Renal pelvis (tissue), 12 donors: ENCODE results near the gene ANKEF1. TPM values are rescaled to one million over a fixed set of nuclear protein-coding genes. Genes with fewer than 3 reads are reported as not detected.

Experiments used
- DNase-seq: peaks from one replicate; pipeline ENCODE4 v3.0.0-alpha.2; 2013
- long read RNA-seq, 16 experiments: transcript quantifications; one replicate each; lab custom pipeline, GENCODE V29; 2026
- polyA plus RNA-seq, 3 donors: library from polyadenylated mRNA; unstranded; fragments of 120-200 nt; gene quantifications; one replicate each; pipeline ENCODE4 v1.2.1, GENCODE V29; 2013; ENCODE audit not compliant: insufficient read length in 3 of 3

The ANKEF1 gene
- polyA plus RNA-seq, result 1 to 10 TPM; 8.1 to 9.8 (median 8.6) TPM
- long read RNA-seq, donor 1, full-length matches to known transcripts, result 1 of 1 reads
- long read RNA-seq, donor 1, partial matches to known transcripts, result 0 of 1 reads
- long read RNA-seq, donor 1, other reads (novel, unspliced or antisense), result 0 of 1 reads
- long read RNA-seq, donor 2, full-length matches to known transcripts, result 3 of 3 reads
- long read RNA-seq, donor 2, partial matches to known transcripts, result 0 of 3 reads
- long read RNA-seq, donor 2, other reads (novel, unspliced or antisense), result 0 of 3 reads
- long read RNA-seq, donor 3, full-length matches to known transcripts, result 2 of 2 reads
- long read RNA-seq, donor 3, partial matches to known transcripts, result 0 of 2 reads
- long read RNA-seq, donor 3, other reads (novel, unspliced or antisense), result 0 of 2 reads
- long read RNA-seq, donor 4, result 0 reads
- long read RNA-seq, donor 5, result 0 reads
- long read RNA-seq, donor 6, full-length matches to known transcripts, result 1 of 1 reads
- long read RNA-seq, donor 6, partial matches to known transcripts, result 0 of 1 reads
- long read RNA-seq, donor 6, other reads (novel, unspliced or antisense), result 0 of 1 reads
- long read RNA-seq, donor 7, full-length matches to known transcripts, result 2 of 2 reads
- long read RNA-seq, donor 7, partial matches to known transcripts, result 0 of 2 reads
- long read RNA-seq, donor 7, other reads (novel, unspliced or antisense), result 0 of 2 reads
- long read RNA-seq, donor 8, full-length matches to known transcripts, result 1 of 1 reads
- long read RNA-seq, donor 8, partial matches to known transcripts, result 0 of 1 reads
- long read RNA-seq, donor 8, other reads (novel, unspliced or antisense), result 0 of 1 reads
- long read RNA-seq, donor 9, full-length matches to known transcripts, result 1 of 1 reads
- long read RNA-seq, donor 9, partial matches to known transcripts, result 0 of 1 reads
- long read RNA-seq, donor 9, other reads (novel, unspliced or antisense), result 0 of 1 reads
- long read RNA-seq, donor 10, result 0 reads
- long read RNA-seq, donor 11, full-length matches to known transcripts, result 2 of 2 reads
- long read RNA-seq, donor 11, partial matches to known transcripts, result 0 of 2 reads
- long read RNA-seq, donor 11, other reads (novel, unspliced or antisense), result 0 of 2 reads
- long read RNA-seq, donor 12, full-length matches to known transcripts, result 1 of 6 reads
- long read RNA-seq, donor 12, partial matches to known transcripts, result 5 of 6 reads
- long read RNA-seq, donor 12, other reads (novel, unspliced or antisense), result 0 of 6 reads
- long read RNA-seq, donor 13, full-length matches to known transcripts, result 1 of 1 reads
- long read RNA-seq, donor 13, partial matches to known transcripts, result 0 of 1 reads
- long read RNA-seq, donor 13, other reads (novel, unspliced or antisense), result 0 of 1 reads
- long read RNA-seq, donor 14, full-length matches to known transcripts, result 2 of 2 reads
- long read RNA-seq, donor 14, partial matches to known transcripts, result 0 of 2 reads
- long read RNA-seq, donor 14, other reads (novel, unspliced or antisense), result 0 of 2 reads
- long read RNA-seq, donor 15, result 0 reads
- long read RNA-seq, donor 16, full-length matches to known transcripts, result 1 of 1 reads
- long read RNA-seq, donor 16, partial matches to known transcripts, result 0 of 1 reads
- long read RNA-seq, donor 16, other reads (novel, unspliced or antisense), result 0 of 1 reads

DNA sequence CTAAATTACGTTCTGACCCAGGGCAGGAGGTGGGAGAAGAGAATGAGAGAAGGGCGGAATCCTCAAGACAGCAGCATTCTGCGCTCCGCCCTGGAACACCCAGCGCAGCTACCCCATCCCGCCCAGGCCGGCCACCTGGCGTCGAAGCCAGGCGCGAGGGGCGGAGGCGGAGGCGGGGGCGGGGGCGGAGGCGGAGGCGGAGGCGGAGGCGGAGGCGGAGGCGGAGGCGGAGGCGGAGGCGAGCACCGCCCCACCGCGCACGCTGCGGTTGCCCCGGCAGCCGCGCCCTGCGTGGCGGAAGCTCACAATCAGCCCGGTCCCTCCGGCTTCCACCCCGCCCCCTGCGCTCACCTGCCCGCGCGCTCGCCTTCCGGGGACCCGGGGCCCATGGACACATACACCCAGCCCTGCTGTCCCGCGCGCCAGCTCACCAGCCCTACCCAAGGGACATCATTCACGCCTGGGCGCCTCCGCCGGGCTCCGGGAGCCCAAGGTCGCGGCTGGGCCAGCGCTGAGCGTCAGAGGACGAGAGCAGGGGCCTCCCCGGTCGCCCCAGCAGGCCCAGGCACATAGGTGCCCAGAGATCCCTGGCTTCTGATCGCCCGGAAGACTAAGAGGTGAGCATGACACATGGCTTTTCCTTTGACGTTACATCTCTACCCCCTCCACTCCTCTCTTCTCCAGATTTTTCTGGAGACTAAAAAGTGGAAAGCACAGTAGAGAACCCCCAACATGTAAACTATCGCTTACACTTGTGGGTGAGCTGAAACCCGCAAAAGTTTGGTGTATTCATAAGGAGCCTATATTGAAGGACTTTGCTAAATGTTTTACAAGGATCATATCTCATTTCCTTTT is at the start of gene ANKEF1:
Gene ANKEF1, plus strand, starts transcription at position 271 of the 855 bp plus-strand sequence. CDS start 3,315 bp downstream, outside the sequence.
- peak; percentile 71 for DNase-seq

DNA sequence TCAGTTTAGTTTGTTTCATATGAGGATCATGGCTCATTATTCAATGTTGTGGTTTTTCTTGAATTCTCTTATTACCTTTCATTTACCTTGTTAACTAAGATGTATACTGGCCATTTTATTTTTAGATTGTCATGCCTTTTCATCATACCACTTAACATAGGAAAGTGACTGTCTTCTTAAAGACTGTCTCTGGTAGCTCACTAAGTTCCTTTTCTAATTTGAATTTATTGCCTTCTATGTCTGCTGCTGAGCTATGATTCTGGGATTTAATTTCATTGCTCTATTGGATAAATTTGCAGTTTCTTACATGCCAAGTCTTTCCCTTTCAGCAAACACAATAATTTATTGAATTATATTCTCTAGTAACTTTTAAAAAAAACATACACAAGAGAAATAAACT is 49.5 kb upstream of the ANKEF1 start:
- DNase-seq, result no peak

DNA sequence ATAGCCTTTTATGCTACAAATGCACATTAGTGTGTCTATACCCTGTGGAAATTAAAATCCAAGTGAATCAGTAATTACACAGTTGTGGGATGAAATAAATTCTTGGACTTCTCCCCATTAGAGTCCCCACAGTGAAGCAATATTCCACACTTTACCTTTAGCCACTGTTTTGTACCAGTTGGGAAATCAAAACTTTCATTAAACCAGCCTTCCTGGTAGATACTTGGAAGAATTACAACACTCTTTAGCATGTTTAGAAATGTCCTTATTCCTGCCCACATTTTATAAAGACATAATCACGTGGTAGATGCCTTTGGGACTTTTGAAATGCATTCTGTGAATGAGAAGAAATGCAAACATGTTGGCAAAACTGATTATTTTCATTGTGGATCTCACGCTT is 49.0 kb upstream of the ANKEF1 start:
- no peak for DNase-seq

DNA sequence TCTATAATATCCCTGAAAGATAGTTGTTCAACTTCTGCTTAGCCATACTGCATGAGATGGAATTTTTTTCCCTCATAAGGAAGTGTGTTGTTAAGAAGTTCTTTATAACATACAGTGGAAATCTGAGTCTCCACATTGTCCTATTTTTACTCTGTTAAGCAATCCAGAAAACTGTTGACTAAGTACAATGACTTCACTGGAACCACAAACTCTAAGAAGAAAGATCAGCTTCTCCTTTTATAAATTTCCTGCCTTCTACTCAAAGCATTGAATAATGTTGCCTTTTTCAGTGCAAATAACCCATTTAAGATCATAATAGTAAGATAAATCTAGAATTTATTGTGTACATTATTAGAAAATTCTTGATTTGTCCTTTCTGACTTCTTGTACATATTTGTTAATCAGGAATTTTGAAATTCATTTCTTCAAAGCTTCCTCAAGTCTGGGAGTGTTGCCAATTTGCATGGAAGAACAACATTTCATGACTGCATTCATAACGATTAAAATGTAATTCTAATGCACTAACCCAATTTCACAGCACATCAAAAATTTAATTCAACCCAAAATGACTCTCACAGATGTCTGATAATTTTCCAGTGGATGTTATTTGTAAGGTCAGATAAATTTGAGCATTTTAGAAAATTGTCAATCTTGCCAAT is 45.6 kb upstream of the ANKEF1 start:
- peak; percentile 34 for DNase-seq

DNA sequence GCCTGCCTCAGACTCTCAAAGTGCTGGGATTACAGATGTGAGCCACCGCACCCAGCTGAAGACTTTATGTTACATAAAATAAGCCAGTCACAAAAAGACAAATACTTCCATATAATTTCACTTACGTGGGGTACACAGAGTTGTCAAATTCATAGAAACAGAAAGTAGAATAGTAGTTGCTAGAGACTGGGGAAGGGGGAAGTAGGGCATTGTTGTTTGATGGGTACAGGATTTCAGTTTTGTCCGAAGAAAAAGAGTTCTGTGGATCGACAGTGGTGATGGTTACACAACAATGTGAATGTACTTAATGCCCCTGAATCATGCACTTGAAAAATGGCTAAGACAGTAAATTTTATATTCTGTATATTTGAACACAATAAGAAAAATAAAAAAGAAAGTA is 41.6 kb upstream of the ANKEF1 start:
- DNase-seq, result no peak

DNA sequence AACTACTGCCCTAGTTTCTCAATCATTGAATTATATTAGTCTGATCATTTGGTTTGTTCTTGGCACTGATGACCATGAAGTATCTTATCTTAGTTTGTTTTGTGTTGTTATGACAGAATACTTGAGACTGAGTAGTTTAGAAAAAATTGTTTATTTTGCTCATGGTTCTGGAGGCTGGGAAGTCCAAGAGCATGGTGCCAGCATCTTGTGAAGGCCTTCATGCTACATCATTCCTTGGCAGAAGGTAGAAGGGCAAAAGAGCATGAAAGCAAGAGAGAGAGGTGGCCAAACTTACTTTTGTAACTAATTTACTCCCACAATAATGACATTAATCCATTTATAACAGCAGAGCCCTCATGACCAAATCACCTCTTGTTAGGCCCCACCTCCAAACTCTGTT is 40.1 kb upstream of the ANKEF1 start:
- DNase-seq, result no peak

DNA sequence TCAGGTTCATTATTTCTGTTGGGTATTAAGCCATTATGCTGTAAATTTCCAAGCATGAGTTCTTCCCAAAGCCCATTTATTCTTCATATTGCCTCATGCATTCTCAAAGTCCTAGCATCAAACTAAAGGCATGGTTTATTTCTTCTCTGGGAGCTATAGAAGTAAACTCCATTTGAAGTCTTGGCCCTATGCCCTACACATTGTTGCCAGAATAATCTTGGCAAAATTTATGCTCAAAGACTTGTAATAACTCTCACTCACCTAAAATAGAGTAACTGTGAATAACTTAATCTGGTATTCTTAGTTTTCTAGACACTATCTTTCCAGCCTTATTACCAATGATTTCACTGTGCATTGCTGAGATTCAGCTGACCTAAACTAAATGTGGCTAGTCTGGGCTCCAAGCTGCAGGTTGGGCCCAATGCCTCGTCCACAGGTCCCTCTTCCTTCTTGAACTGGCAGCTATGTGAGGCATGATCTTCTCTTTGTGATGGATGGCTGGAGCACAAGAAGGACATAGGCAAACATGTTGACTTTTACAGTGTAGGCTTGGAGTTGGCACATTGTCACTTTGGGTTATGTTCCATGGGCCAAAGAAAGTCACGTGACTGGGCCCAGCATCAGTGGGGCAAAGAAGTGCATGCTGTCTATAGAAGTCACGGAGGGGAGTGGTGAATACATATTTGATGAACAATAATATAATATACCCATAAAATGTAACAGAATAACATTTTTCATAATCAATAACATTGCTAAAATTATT is 39.1 kb upstream of the ANKEF1 start:
- no peak for DNase-seq

DNA sequence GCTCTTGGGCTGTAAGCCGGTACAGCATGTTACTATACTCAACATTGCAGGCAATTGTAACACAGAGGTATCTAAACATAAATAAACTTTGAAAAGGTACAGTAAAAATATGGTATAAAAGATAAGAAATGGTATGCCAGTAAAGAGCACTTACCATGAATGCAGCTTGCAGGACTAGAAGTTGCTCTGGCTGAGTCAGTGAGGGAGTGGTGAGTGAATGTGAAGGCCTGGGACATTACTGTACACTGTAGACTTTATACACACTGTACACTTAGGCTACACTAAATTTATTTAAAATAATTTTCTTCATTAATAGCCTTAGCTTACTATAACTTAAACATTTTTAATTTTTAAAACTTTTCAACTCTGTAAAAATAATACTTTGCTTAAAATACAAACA is 37.8 kb upstream of the ANKEF1 start:
- DNase-seq, result no peak

DNA sequence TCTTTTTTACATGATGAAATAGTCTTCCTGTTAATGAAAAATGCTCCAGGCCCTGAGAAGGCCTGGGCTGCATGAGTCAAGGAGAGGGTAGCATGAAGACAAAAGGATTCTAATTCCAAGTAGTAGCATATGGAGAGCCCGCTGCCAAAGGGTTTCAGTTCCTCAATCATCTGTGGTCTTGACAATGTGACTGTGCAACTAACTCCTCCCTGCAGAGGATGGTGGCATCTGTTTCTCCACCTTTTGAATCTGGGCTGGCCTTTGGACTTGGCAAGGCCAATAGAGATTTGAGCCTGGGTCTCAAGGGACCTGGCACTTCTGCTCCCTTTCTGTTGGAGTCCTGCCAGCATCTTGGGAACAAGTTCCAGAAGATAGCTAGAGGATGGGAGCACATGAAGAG is 35.1 kb upstream of the ANKEF1 start:
- DNase-seq, result no peak

DNA sequence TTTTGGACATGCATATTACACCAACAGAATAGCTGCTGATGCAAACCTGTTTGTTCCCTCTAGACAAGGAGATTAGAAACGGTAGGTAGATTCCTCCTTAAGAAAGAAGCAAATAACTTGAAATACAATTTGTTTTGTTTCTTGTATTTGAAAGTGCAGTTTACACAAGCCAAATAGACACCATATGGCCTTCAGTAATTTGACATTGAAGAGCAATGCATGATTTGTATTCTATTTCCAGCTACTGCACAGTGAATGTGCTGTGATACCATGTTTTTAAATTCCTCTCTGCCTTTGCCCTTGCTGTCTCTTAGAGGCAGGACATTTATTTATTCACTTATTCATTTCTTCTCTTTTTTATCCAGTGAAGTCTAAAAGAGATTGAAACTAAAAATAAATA is 31.9 kb upstream of the ANKEF1 start:
- no peak for DNase-seq

DNA sequence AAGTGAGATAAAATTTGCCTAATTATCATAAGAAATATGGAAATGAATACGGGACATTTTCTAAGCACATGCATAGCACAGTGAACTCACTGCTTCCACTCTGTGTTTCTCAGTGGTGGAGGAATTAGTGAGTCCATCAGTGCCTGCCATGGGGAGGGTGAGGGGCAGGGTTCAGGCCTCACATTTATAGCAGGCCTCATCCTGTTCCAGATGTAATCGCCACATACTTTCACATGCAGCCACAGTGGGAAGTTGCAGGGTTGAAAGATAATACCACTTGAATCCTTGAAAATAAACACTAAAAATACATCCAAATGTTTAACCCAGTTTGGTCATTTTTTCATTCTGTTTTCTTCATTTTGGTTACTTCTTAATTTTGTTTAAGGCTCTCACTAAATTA is 29.9 kb upstream of the ANKEF1 start:
- DNase-seq, result no peak

DNA sequence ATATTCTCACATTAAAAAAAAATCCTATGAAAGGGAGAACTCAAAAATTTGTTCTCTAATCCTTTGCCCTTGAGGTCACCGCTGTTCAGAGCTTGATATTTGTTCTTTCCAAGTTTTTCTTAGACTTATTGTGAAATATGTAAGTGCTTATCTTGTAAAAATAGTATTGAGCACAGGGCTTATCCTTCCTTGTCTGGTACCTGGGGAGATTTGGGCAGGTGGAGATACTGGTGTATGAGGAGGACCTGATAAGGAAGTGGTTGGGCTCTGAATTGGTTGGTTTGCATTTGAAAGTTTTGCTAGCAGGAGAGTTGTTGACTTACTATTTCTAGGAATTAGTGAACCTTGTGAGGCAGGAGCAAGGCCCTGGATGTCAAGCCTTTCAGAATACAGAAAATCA is 28.9 kb upstream of the ANKEF1 start:
- DNase-seq, result no peak

DNA sequence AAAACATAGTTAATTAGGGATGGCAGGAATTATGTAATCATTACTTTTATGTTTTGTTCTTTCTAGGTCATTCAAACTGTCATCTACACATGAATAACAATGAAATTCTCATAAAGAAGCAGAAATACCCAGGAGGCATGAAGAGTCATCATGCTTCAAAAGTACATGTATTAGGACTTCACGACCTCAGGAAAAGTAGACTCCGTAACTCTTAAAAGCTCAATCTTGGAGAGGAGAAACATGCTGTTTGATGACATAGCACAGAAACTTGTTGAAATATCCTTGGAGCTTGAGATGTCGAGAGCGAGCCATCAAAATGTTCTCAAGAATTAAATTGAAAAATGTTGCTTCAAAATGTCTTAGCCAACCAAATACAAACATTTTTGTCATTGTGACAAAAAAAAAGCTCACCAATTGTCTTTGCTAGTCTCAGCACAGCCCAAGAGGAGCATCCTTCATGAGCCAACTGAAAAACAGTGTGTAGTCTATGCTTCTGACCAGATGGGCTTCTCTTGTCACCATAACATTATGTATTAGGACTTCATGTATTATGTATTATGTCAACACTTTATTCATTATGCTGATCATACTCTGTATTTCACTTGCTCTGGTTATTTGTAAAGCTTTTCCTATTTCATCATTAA is 28.2 kb upstream of the ANKEF1 start:
- peak; percentile 8 for DNase-seq

DNA sequence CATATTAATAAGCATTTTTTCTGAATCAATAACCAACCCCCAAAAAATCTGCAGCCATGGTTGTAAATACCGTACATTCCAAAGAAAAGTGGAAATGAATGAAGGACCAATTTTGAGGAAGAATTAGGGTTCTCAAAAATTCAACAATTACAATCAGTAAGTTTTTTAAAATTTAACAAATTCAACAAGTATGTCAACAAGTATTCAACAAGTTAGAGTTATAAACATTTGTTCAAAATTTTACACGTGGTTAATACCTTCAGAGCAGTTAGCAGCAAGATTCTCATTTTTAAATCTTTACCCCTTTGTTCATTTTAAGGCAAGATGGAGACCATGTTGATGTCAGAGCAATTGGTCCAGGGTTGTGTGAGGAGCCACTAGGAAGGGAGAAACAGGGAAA is 27.6 kb upstream of the ANKEF1 start:
- no peak for DNase-seq

DNA sequence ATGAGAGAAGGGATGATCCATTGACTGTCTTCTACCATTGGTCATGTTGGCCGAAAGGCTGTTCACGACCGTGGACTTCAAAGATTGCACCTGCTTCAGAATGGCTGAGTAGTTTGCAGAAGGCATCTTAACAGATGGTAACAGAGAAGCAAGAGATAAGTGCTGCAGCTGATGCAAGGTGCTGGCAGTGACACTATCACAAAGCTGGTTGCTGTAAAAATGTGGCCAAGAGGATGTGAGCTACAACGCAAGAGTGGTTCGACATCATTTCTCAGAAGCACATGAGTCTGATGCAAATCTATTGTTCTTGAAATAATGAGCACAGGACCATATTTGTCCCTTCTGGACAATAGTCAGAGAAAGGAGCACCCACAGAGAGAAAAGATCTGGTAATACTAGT is 27.0 kb upstream of the ANKEF1 start:
- DNase-seq, result no peak

DNA sequence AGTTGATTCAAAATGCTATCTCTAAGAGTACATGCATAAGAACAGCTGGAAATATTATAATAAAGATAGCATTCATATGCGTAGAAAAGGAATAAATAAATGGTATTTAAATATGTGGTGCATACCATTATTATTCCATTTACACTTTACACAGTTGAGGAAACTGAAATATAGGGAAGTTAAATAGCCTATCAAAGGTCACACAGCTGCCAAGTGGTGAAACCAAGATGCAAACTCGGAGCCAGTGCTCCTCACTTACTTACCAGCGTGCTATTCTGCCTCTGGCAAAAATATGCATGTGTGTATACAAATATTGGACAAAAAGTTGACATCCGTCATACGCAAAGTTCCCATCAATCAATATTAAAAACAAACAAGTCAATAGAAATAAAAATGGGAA is 22.3 kb upstream of the ANKEF1 start:
- DNase-seq, result no peak

DNA sequence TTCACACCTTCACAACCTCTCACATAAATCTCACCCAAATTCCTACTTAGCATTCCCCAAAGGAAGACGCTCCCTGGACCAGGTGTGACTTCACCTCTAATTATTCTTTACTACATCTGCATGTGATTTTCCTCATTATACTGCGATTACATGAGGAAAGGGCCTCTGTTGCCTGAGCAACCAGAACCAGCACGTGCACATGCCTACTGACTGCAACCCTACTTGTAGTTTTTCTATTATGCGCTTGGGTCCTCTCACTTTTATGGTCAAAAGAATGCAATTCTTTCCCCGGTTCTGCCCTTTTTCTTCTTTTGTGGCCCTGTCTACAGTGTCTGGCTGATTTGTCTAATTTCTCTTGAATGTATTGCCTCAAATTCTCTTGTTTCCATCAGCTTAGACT is 20.4 kb upstream of the ANKEF1 start:
- DNase-seq, result no peak

DNA sequence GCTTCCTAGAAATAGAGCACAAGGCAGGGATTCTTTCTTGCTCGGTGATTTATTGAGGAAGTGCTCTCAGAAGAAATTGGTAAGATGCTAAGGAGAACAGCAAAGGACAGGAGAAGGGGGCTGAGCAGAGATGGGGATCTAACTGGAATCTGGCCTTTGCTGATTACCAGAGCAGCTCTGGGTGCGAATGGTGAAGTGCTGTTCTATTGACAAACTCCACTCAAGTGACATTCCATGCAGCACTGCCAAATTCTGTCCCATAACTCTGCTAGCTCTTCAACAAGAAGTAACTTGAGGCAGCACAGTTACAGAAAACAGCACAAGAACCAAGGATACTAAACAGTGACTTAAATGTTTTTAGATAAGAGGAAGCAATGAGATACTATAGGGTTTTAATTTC is 13.8 kb upstream of the ANKEF1 start:
- no peak for DNase-seq

DNA sequence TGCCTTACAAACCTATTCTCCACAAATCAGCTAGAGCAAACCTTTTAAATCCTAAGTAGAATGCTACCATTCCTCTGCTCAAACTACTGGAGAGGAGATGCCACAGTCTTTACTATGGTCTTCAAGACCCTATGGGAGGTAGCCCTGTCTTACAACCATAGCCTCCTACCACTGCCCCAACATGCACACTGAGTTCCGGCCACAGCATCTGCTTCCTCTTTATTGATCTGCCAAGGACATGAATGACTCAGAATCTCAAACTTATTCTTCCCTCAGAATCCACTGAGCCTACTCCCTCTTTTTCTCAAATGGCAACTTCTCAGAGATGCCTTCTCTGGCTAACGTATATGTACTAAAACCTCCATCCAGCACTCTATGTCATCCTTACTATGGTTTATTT is 12.2 kb upstream of the ANKEF1 start:
- DNase-seq, result no peak
